Stimulated activated naive CD8-positive, alpha-beta T cell treated with anti-CD3 and anti-CD28 coated beads, Interleukin-15, amount 100 ng/mL, for 72 hours (primary cell): Measurements from ENCODE around the gene ICA1L.
"Not testable (repeated sequence)": the region's sequence is repeated elsewhere in the genome, so short reads cannot be mapped to it uniquely, and the experiment has no call there.

ENCODE experiments used
- ATAC-seq: fragments of 150-1000 bp; cut with Tn5 transposase; 2 replicates; pipeline ENCODE4 v1.10.0; 2021; ENCODE audit warnings: mild to moderate bottlenecking, moderate library complexity
- DNase-seq, 2 donors: peaks; one replicate each; pipeline ENCODE4 v3.0.0; 2021 to 2022
- H3K27ac Mint-ChIP-seq, 2 donors: one replicate each; pipeline ENCODE4 v1.8.0; 2022; ENCODE audit warnings: mild to moderate bottlenecking in 2 of 2, mixed read lengths in 2 of 2, moderate library complexity in 2 of 2
- H3K27me3 Mint-ChIP-seq: one replicate; pipeline ENCODE4 v1.8.0; 2022; ENCODE audit warnings: mixed read lengths
- H3K4me1 Mint-ChIP-seq: one replicate; pipeline ENCODE4 v1.8.0; 2022; ENCODE audit warnings: mild to moderate bottlenecking, mixed read lengths
- H3K4me3 Mint-ChIP-seq, 2 donors: one replicate each; pipeline ENCODE4 v1.8.0; 2022; ENCODE audit warnings: mild to moderate bottlenecking in 2 of 2, mixed read lengths in 2 of 2, moderate library complexity in 1 of 2
- H3K9me3 Mint-ChIP-seq, 2 donors: one replicate each; pipeline ENCODE4 v1.8.0; 2022; ENCODE audit warnings: mixed read lengths in 2 of 2

Gene ICA1L

DNA sequence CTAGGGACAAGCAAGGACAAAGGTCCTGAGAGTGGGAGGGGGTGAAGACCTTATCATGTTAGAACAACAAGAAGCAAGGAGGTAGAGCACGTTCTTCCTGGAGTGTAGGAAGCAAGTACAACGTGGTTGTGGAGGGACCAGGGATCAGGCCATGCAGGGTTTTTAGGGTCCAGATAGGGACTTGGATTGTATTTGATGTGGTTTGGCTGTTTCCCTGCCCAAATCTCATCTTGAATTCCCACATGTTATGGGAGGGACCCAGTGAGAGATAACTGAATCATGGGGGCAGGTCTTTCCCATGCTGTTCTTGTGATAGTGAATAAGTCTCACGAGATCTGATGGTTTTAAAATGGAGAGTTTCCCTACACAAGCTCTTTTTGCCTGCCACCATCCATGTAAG is 53.2 kb downstream of the ICA1L start:
- Mint-ChIP-seq H3K27ac (no peak overlapping the region), H3K4me3 (no peak overlapping the region)

DNA sequence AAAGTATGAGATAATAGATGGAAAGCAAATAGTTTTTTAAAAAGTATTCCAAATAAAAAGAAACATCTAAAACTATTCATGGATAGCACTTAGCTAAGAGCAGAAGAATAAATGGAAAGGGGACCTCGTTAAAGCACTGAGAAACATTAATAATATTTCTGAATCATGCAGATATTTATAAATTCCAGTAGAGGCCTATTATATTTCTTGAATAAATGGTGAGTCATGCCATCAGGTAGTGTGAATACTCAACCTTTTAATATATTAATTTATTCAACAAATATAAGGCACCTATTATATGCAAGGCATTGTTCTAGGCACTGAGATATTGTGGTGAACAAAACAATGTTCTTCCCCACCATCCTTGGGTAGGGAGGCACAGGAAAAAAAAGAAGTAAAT is 53.8 kb downstream of the ICA1L start:
- Mint-ChIP-seq H3K4me3 (no peak overlapping the region), H3K27ac (no peak overlapping the region), H3K4me1 (no peaks in the 10 kb centered on the region), H3K27me3 (no peaks in the 10 kb centered on the region), H3K9me3 (peaks cover 0 to 8% of the 10 kb centered on the region in 2 donors)
- DNase-seq = no peak
- no peak for ATAC-seq

More for the DNA sequence above, 53.2 kb downstream of the ICA1L start:
- H3K9me3 Mint-ChIP-seq = peaks cover 0 to 8% of the 10 kb centered on the region in 2 donors
- ATAC-seq (no peak), DNase-seq (no peak)
- H3K4me1 Mint-ChIP-seq = no peaks in the 10 kb centered on the region
- H3K27me3 Mint-ChIP-seq = no peaks in the 10 kb centered on the region

DNA sequence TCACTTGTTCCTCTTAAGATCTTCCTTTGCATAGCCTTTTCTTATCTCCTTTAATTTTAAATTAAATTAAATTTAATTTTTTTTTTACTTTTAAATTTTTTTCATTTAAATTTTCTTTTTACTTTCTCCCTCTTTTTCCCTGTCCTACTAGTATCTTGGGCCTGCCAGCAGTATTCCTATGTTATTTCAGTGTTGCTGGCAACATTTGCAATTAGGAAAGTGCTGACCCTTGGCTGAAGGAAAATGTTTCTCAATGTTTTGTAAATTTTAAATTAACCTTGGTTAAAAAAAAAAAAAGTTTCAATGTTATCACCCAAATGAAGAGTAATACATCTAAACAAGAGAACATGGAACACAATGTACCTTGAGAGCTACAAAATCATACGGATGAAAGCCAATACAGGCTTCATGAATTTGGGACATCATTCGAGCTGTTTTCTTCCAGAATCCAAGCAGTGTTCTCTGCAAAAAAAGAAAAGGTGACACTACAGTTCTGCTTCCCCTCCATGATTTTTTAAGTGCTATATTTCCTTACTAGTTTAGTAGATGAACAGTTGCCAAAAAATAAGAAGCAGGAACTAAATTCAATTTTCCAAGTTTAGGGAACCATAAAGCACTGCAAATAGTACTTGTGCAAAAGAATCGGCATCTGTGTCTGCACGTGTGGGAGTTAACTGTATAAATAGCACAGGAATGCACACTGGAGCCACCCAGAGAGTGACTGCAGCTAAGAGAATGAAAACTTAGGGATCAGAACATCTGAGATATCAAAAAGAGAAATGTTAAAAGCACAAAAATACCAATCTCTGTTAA is 55.8 kb downstream of the ICA1L start:
- Mint-ChIP-seq H3K27ac (no peak overlapping the region), H3K27me3 (no peaks in the 10 kb centered on the region), H3K4me3 (no peak overlapping the region), H3K9me3 (peaks cover 0 to 13% of the 10 kb centered on the region in 2 donors), H3K4me1 (no peaks in the 10 kb centered on the region)
- no peak for ATAC-seq
- DNase-seq = no peak

DNA sequence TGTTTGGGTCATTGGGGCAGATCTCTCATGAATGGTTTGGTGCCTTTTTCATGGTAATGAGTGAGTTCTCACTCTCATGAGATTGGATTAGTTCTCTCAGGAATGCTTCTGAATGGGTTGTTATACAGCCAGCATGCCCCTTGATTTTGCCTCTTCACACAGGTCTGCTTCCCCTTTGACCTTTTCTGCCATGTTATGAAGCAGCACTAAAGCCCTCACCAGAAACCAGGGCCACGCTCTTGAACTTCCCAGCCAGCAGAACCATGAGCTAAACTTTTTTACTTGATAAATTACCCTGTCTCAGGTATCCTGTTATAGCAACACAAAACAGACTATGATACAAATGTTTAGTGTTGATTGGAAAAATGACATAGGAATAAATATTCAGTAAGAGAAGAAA is 57.3 kb downstream of the ICA1L start:
- Mint-ChIP-seq H3K27ac (peak overlapping the region in 1 of 2 donors; percentile 42), H3K27me3 (no peaks in the 10 kb centered on the region), H3K4me3 (no peak overlapping the region), H3K9me3 (peaks cover 4 to 22% of the 10 kb centered on the region in 2 donors), H3K4me1 (no peaks in the 10 kb centered on the region)
- DNase-seq = no peak
- ATAC-seq = no peak

DNA sequence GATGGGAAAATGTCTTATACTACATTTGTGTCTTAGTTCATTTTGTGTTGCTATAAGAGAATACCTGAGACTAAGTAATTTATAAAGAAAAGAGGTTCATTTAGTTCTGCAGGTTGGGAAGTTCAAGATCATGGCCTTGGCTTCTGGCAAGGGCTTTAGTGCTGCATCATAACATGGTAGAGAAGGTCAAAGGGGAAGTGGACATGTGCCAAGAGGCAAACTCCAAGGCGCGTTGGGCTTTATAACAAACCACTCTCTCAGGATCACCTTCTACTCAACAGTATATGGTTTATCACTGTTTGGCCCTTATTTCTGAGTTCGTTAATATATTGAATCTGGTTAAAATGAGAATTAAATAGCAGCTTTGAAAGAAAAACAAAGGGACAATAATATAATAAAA is 58.2 kb downstream of the ICA1L start:
- no peak overlapping the region for H3K4me3 Mint-ChIP-seq

GRCh38 chr2:202808754-202809153 is 62.8 kb downstream of the ICA1L start:
- Mint-ChIP-seq H3K9me3 (peaks cover 4 to 28% of the 10 kb centered on the region in 2 donors), H3K27ac (peak overlapping the region in 1 of 2 donors; percentile 15), H3K27me3 (no peaks in the 10 kb centered on the region), H3K4me3 (no peak overlapping the region), H3K4me1 (no peaks in the 10 kb centered on the region)
- ATAC-seq (no peak), DNase-seq (no peak)

More for the DNA sequence above, 58.2 kb downstream of the ICA1L start:
- DNase-seq = no peak
- Mint-ChIP-seq H3K4me1 (no peaks in the 10 kb centered on the region), H3K27ac (no peak overlapping the region), H3K27me3 (no peaks in the 10 kb centered on the region), H3K9me3 (peaks cover 4 to 30% of the 10 kb centered on the region in 2 donors)
- no peak for ATAC-seq

- ATAC-seq, H3K27ac Mint-ChIP-seq, H3K4me1 Mint-ChIP-seq, DNase-seq, H3K27me3 Mint-ChIP-seq, H3K4me3 Mint-ChIP-seq: not testable (repeated sequence)
- H3K9me3 Mint-ChIP-seq = peaks cover 4 to 28% of the 10 kb centered on the region in 2 donors
Measured at GRCh38 chr2:202807431-202808138, 64.0 kb downstream of the ICA1L start.

- not testable (repeated sequence) for H3K27me3 Mint-ChIP-seq, H3K4me3 Mint-ChIP-seq, ATAC-seq, DNase-seq, H3K4me1 Mint-ChIP-seq, H3K27ac Mint-ChIP-seq
- peaks cover 4 to 25% of the 10 kb centered on the region in 2 donors for H3K9me3 Mint-ChIP-seq
Measured at GRCh38 chr2:202805911-202806310, 65.7 kb downstream of the ICA1L start.

DNA sequence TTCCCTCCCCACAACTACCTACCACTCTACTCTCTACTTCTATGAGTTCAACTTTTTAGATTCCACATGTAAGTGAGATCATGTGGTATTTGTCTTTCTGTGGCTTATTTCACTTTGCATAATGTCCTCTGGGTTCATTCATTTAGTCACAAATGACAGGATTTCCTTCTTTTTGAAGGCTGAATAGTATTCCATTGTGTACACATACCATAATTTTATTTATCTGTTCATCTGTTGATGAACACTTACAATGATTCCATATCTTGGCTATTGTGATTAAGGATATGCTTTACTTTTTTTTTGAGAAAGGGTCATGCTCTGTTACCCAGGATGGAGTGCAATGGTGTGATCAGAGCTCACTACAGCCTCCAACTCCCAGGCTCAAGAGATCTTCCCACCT is 73.6 kb downstream of the ICA1L start:
- H3K4me1 Mint-ChIP-seq = no peaks in the 10 kb centered on the region
- no peaks in the 10 kb centered on the region for H3K27me3 Mint-ChIP-seq
- H3K9me3 Mint-ChIP-seq = peaks cover 0 to 8% of the 10 kb centered on the region in 2 donors
- H3K4me3 Mint-ChIP-seq = no peak overlapping the region
- no peak for DNase-seq
- H3K27ac Mint-ChIP-seq = peak overlapping the region in 1 of 2 donors; percentile 7
- ATAC-seq = no peak

DNA sequence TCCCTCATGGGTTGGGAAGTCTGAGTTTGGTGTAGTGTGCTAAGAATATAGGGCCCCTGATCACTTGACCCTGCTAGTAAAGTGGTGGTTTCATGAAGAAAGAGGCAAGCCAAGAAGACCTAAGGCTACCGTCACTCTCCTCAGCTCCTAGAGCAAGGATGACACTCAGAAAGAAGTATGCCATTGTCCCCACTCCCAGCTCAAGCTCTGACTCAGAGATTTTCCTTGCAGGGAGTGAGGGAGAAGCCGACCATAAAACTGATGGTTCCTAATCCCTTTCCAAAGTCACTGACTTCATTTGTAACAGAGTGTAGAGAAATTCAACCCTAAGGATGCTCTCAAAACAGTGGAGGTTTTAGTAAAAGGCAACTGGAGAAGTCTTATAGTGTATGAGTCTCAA is 80.9 kb downstream of the ICA1L start:
- H3K9me3 Mint-ChIP-seq = no peaks in the 10 kb centered on the region
- no peaks in the 10 kb centered on the region for H3K27me3 Mint-ChIP-seq
- H3K4me1 Mint-ChIP-seq = peaks cover 10% of the 10 kb centered on the region
- H3K27ac Mint-ChIP-seq = no peak overlapping the region
- ATAC-seq = no peak
- H3K4me3 Mint-ChIP-seq = no peak overlapping the region
- no peak for DNase-seq

GRCh38 chr2:202786842-202787241 is 84.7 kb downstream of the ICA1L start:
- Mint-ChIP-seq H3K27me3 (no peaks in the 10 kb centered on the region), H3K9me3 (no peaks in the 10 kb centered on the region), H3K4me3 (no peak overlapping the region), H3K27ac (no peak overlapping the region), H3K4me1 (peaks cover 10% of the 10 kb centered on the region)
- ATAC-seq (no peak), DNase-seq (no peak)

DNA sequence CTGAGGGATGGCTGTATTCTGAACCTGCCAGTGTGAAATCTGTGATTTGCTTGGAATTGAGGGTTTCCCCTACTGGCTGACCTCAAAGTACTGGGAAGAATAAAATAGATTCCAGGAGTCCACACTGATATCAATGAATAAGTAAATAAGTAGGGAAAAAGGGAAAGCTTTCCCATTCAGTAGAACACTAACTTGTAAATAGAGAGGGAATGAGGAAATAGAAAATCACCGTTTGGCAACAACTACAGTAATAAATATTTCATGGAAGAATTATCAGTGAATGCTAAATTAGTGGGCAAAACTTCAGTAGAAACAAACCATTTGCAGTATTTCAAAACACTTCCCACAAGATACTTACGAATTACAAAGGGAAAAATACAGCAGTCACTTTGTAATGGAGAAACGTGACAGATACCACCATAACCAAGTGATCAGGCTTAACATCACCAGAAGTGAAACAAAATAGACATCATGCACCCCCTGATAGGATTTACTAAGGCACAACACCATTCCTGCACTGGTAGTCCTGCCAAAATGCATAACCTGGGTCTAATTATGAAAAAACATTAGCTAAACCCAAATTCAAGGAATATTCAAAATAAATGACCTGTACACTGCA is 88.5 kb downstream of the ICA1L start:
- Mint-ChIP-seq H3K4me3 (no peak overlapping the region), H3K27ac (no peak overlapping the region), H3K9me3 (no peaks in the 10 kb centered on the region), H3K27me3 (no peaks in the 10 kb centered on the region), H3K4me1 (peaks cover 35% of the 10 kb centered on the region)
- no peak for ATAC-seq
- no peak for DNase-seq

- Mint-ChIP-seq H3K27me3 (no peaks in the 10 kb centered on the region), H3K27ac (peak overlapping the region; percentile 58 to 87), H3K4me1 (peaks cover 29% of the 10 kb centered on the region), H3K4me3 (peak overlapping the region; percentile 61 to 68), H3K9me3 (no peaks in the 10 kb centered on the region)
- DNase-seq = peak; percentile 38 to 56
- peak; percentile 98 for ATAC-seq
Measured at GRCh38 chr2:202780514-202781021, 91.0 kb downstream of the ICA1L start.

GRCh38 chr2:202778217-202778616 is 93.3 kb downstream of the ICA1L start:
- no peak overlapping the region for H3K4me3 Mint-ChIP-seq
- H3K9me3 Mint-ChIP-seq = no peaks in the 10 kb centered on the region
- peaks cover 29% of the 10 kb centered on the region for H3K4me1 Mint-ChIP-seq
- no peaks in the 10 kb centered on the region for H3K27me3 Mint-ChIP-seq
- DNase-seq (no peak), ATAC-seq (no peak)
- no peak overlapping the region for H3K27ac Mint-ChIP-seq

DNA sequence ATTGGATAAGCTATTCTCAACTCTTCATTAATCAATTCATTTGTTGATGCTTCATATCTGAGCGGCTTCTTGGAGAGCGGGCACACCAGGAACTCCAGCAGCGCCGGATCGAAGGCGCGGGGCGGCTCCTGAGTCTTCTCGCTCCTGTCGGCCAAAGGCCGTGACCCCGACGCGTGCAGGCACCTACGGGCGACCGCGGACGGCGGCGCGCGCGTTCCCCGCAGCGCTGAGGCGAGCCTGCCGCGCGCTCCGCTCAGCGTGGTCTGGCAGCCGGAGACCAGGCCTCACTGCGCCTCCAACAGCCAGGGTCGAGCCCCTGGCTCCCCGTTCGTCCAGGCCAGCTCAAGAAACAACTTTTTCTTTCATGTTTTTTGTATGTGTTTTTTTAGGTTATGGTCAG is 97.5 kb downstream of the ICA1L start:
- Mint-ChIP-seq H3K4me3 (no peak overlapping the region), H3K9me3 (no peaks in the 10 kb centered on the region), H3K27me3 (no peaks in the 10 kb centered on the region), H3K4me1 (peaks cover 16% of the 10 kb centered on the region), H3K27ac (peak overlapping the region in 1 of 2 donors; percentile 79)
- ATAC-seq = no peak
- no peak for DNase-seq
